ENCODE results near the gene PHOX2A.

PHOX2A gene

GRCh38 chr11:72233773-72234513 lies 10.0 kb downstream of the PHOX2A start:
- Histone ChIP-seq H3K27ac (ENCODE audit: low read length) (no peak overlapping the region), H3K27me3 (ENCODE audit: low read depth, low read length) (no peaks in the 10 kb centered on the region), H3K79me2 (ENCODE audit: low read length) (no peaks in the 10 kb centered on the region), H3K9ac (ENCODE audit: low read length) (no peak overlapping the region), H2AFZ (ENCODE audit: low read depth, low read length) (no peak overlapping the region), H3K36me3 (replicated peaks; ENCODE audit: low read depth, low read length) (peaks cover 89% of the 10 kb centered on the region), H3K9me3 (ENCODE audit: insufficient read depth, low read length) (no peaks in the 10 kb centered on the region), H4K20me1 (ENCODE audit: insufficient read depth, low read length) (peaks cover 27% of the 10 kb centered on the region; the same call in 1 of the 2 replicates), H3K4me1 (ENCODE audit: low read length) (no peaks in the 10 kb centered on the region), H3K4me3 (ENCODE audit: low read length) (no peak overlapping the region), H3K4me2 (ENCODE audit: low read length) (no peak overlapping the region)
- TF ChIP-seq CTCF (IDR thresholded peaks at IDR 0.05; ENCODE audit: low read depth, low read length) (no peak), EZH2phosphoT487 (IDR thresholded peaks at IDR 0.05; ENCODE audit: low read depth) (no peak)

- no peaks in the 10 kb centered on the region for H3K27me3 ChIP-seq (ENCODE audit: low read depth, low read length)
- no peak overlapping the region for H3K9ac ChIP-seq (ENCODE audit: low read length)
- H4K20me1 ChIP-seq (ENCODE audit: insufficient read depth, low read length): peaks cover 27% of the 10 kb centered on the region; the same call in 1 of the 2 replicates
- H3K27ac ChIP-seq (ENCODE audit: low read length): no peak overlapping the region
- no peak overlapping the region for H2AFZ ChIP-seq (ENCODE audit: low read depth, low read length)
- no peaks in the 10 kb centered on the region for H3K79me2 ChIP-seq (ENCODE audit: low read length)
- no peaks in the 10 kb centered on the region for H3K9me3 ChIP-seq (ENCODE audit: insufficient read depth, low read length)
- H3K4me2 ChIP-seq (ENCODE audit: low read length): no peak overlapping the region
- no peak overlapping the region for H3K4me3 ChIP-seq (ENCODE audit: low read length)
- H3K36me3 ChIP-seq (replicated peaks; ENCODE audit: low read depth, low read length): peaks cover 90% of the 10 kb centered on the region
- H3K4me1 ChIP-seq (ENCODE audit: low read length): no peaks in the 10 kb centered on the region
- TF ChIP-seq CTCF (IDR thresholded peaks at IDR 0.05; ENCODE audit: low read depth, low read length) (no peak), EZH2phosphoT487 (IDR thresholded peaks at IDR 0.05; ENCODE audit: low read depth) (no peak)
These were observed 10.8 kb downstream of the PHOX2A start for GRCh38 chr11:72233056-72233772.

GRCh38 chr11:72232260-72233055 lies 11.5 kb downstream of the PHOX2A start:
- H2AFZ ChIP-seq (ENCODE audit: low read depth, low read length): no peak overlapping the region
- TF ChIP-seq CTCF (IDR thresholded peaks at IDR 0.05; ENCODE audit: low read depth, low read length) (no peak), EZH2phosphoT487 (IDR thresholded peaks at IDR 0.05; ENCODE audit: low read depth) (no peak)

More at GRCh38 chr11:72232260-72233055, 11.5 kb downstream of the PHOX2A start:
- Histone ChIP-seq H4K20me1 (ENCODE audit: insufficient read depth, low read length) (peaks cover 26% of the 10 kb centered on the region), H3K9ac (ENCODE audit: low read length) (no peak overlapping the region), H3K27ac (ENCODE audit: low read length) (no peak overlapping the region), H3K36me3 (replicated peaks; ENCODE audit: low read depth, low read length) (peaks cover 89% of the 10 kb centered on the region), H3K4me1 (ENCODE audit: low read length) (no peaks in the 10 kb centered on the region), H3K4me2 (ENCODE audit: low read length) (no peak overlapping the region), H3K4me3 (ENCODE audit: low read length) (no peak overlapping the region), H3K9me3 (ENCODE audit: insufficient read depth, low read length) (no peaks in the 10 kb centered on the region), H3K79me2 (ENCODE audit: low read length) (no peaks in the 10 kb centered on the region), H3K27me3 (ENCODE audit: low read depth, low read length) (no peaks in the 10 kb centered on the region)

Data from OCI-LY3 (cell line).